ENCODE results near the gene SORBS1. TPM values are rescaled to one million over a fixed set of nuclear protein-coding genes. Genes with fewer than 3 reads are reported as not detected.

SORBS1 gene
- total RNA-seq, 2 experiments from 2014 or later: 0.57 to 3.1 TPM

GRCh38 chr10:95359466-95359865 lies 201.7 kb downstream of the SORBS1 start:
- Histone ChIP-seq H3K36me3 (ENCODE audit: insufficient read depth, low read length) (no peaks in the 10 kb centered on the region), H3K4me2 (ENCODE audit: low read length) (no peak overlapping the region), H3K4me1 (ENCODE audit: insufficient read depth, low read length, poor library complexity, severe bottlenecking) (peaks cover 8% of the 10 kb centered on the region), H3K9me3 (ENCODE audit: low read length) (no peaks in the 10 kb centered on the region), H3K79me2 (ENCODE audit: insufficient read depth, low read depth, low read length) (no peaks in the 10 kb centered on the region), H4K20me1 (ENCODE audit: insufficient read depth, low read length) (no peaks in the 10 kb centered on the region), H3K4me3 (ENCODE audit: low read depth, low read length, poor library complexity, severe bottlenecking) (no peak overlapping the region), H3K9me2 (ENCODE audit: insufficient read depth, low read length) (no peaks in the 10 kb centered on the region), H2AFZ (ENCODE audit: low read length) (no peak overlapping the region), H3K27ac (ENCODE audit: low read depth, low read length, poor library complexity, severe bottlenecking) (no peak overlapping the region)
- no peak for DNase-seq (ENCODE audit: low spot score)
- intact Hi-C loops (cut with micrococcal nuclease; ENCODE audit: unreplicated experiment): no loop called here
- BruUV-seq (replicated peaks): no TSS peak
- ChIA-PET POLR2A (interaction anchor here (9.7 kb wide), 1 partner anchor 114 kb away, joined by 85 read pairs; no protein-coding TSS in a partner anchor), CTCF (ENCODE audit: unreplicated experiment) (interaction anchor here (0.6 to 1.7 kb wide), 2 partner anchors 114 to 125 kb away, joined by 4 to 10 read pairs; no protein-coding TSS in a partner anchor)
- TF ChIP-seq, protein P1, sequence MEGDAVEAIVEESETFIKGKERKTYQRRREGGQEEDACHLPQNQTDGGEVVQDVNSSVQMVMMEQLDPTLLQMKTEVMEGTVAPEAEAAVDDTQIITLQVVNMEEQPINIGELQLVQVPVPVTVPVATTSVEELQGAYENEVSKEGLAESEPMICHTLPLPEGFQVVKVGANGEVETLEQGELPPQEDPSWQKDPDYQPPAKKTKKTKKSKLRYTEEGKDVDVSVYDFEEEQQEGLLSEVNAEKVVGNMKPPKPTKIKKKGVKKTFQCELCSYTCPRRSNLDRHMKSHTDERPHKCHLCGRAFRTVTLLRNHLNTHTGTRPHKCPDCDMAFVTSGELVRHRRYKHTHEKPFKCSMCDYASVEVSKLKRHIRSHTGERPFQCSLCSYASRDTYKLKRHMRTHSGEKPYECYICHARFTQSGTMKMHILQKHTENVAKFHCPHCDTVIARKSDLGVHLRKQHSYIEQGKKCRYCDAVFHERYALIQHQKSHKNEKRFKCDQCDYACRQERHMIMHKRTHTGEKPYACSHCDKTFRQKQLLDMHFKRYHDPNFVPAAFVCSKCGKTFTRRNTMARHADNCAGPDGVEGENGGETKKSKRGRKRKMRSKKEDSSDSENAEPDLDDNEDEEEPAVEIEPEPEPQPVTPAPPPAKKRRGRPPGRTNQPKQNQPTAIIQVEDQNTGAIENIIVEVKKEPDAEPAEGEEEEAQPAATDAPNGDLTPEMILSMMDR (conservative IDR thresholded peaks at IDR 0.05; ENCODE audit: low read length): no peak
- no peak for TF ChIP-seq EZH2phosphoT487 (IDR thresholded peaks at IDR 0.05; ENCODE audit: borderline replicate concordance, low read depth, low read length)

DNA sequence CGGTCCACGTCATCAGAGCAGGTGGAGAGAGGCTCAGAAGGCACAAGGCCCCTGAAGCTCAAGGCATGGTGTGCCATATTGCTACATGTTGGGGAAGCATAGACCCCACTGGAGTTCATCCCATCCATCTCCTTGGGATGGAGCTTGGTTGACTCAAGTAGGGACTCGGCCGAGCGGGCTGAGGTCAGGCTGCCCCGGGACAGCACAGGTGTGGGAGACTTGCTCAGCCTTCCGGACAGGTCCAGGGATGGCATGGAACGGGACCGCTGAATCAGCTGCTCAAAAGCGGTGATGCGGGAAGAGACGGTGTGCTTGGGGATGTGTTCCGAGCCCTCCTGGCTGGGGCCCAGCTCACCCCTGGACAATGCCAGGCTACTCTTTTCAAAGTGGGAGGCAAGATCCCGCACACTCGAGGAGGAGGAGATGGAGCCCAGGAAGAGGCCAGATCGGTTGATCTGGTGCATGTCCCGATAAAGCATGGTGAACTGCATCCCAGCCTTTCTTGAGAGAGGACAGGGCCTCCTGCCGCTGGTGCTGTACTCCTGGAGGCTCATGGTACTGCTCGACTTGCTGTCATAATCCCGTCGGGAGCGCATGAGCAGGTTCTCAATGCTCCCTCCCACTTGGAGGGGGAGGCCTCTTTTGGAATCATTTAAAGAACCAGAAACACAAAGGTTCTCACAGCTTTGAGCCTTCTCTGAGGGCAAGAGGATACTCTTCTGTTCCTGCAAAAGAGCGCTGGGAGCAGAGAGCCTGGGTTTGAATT lies 204.8 kb downstream of the SORBS1 start:
- BruUV-seq (replicated peaks): no TSS peak
- no peaks in the 10 kb centered on the region for H3K9me2 ChIP-seq (ENCODE audit: insufficient read depth, low read length)
- no peak overlapping the region for H3K4me2 ChIP-seq (ENCODE audit: low read length)
- H2AFZ ChIP-seq (ENCODE audit: low read length): no peak overlapping the region
- H3K4me1 ChIP-seq (ENCODE audit: insufficient read depth, low read length, poor library complexity, severe bottlenecking): peaks cover 8% of the 10 kb centered on the region
- no peaks in the 10 kb centered on the region for H3K9me3 ChIP-seq (ENCODE audit: low read length)
- POLR2A ChIA-PET: no interaction called here
- intact Hi-C loops (cut with micrococcal nuclease; ENCODE audit: unreplicated experiment): no loop called here
- CTCF ChIA-PET (ENCODE audit: unreplicated experiment): interaction anchor here (0.6 kb wide), 1 partner anchor 79 kb away, joined by 3 read pairs; no protein-coding TSS in a partner anchor
- TF ChIP-seq, protein P1 (conservative IDR thresholded peaks at IDR 0.05; ENCODE audit: low read length): no peak
- TF ChIP-seq EZH2phosphoT487 (IDR thresholded peaks at IDR 0.05; ENCODE audit: borderline replicate concordance, low read depth, low read length): no peak
- H4K20me1 ChIP-seq (ENCODE audit: insufficient read depth, low read length): no peaks in the 10 kb centered on the region
- no peaks in the 10 kb centered on the region for H3K79me2 ChIP-seq (ENCODE audit: insufficient read depth, low read depth, low read length)
- no peak overlapping the region for H3K4me3 ChIP-seq (ENCODE audit: low read depth, low read length, poor library complexity, severe bottlenecking)
- no peaks in the 10 kb centered on the region for H3K36me3 ChIP-seq (ENCODE audit: insufficient read depth, low read length)
- no peak for DNase-seq (ENCODE audit: low spot score)
- no peak overlapping the region for H3K27ac ChIP-seq (ENCODE audit: low read depth, low read length, poor library complexity, severe bottlenecking)

DNA sequence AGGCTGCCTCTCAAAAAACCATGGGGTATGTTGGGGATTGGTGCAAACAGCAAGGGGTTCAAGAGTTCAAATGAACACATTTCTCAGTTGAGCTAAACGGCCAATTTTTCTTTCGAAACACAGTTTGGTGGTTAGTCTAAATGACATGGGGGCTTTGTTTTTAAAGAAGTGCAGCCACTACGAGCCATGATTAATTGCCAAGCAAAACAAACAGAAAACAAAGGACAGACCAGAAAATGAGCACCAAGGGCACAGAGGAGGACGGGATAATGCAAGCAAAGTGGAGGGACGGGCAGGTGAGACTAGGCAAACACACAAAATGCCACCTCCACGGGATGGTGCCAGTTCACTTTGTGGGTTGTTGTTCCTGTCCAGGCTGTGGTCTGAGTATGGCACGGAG lies 205.9 kb downstream of the SORBS1 start:
- Histone ChIP-seq H4K20me1 (ENCODE audit: insufficient read depth, low read length) (no peaks in the 10 kb centered on the region), H3K4me1 (ENCODE audit: insufficient read depth, low read length, poor library complexity, severe bottlenecking) (peaks cover 4% of the 10 kb centered on the region), H3K9me3 (ENCODE audit: low read length) (no peaks in the 10 kb centered on the region), H3K9me2 (ENCODE audit: insufficient read depth, low read length) (no peaks in the 10 kb centered on the region), H3K36me3 (ENCODE audit: insufficient read depth, low read length) (no peaks in the 10 kb centered on the region), H3K4me3 (ENCODE audit: low read depth, low read length, poor library complexity, severe bottlenecking) (no peak overlapping the region), H2AFZ (ENCODE audit: low read length) (no peak overlapping the region), H3K27ac (ENCODE audit: low read depth, low read length, poor library complexity, severe bottlenecking) (no peak overlapping the region), H3K79me2 (ENCODE audit: insufficient read depth, low read depth, low read length) (no peaks in the 10 kb centered on the region), H3K4me2 (ENCODE audit: low read length) (no peak overlapping the region)
- TF ChIP-seq EZH2phosphoT487 (IDR thresholded peaks at IDR 0.05; ENCODE audit: borderline replicate concordance, low read depth, low read length): no peak
- CTCF ChIA-PET (ENCODE audit: unreplicated experiment): no interaction called here
- no TSS peak for BruUV-seq (replicated peaks)
- intact Hi-C loops (cut with micrococcal nuclease; ENCODE audit: unreplicated experiment): no loop called here
- POLR2A ChIA-PET: interaction anchor here (1.7 kb wide), 1 partner anchor 9 kb away, joined by 4 read pairs; no protein-coding TSS in a partner anchor
- no peak for DNase-seq (ENCODE audit: low spot score)
